T follicular helper cell (primary cell): ENCODE results near the gene PEX16.

ENCODE experiments used
- DNase-seq: peaks from one replicate; pipeline ENCODE4 v3.0.0-alpha.2; 2020; ENCODE audit warnings: low read depth

PEX16 gene

DNA sequence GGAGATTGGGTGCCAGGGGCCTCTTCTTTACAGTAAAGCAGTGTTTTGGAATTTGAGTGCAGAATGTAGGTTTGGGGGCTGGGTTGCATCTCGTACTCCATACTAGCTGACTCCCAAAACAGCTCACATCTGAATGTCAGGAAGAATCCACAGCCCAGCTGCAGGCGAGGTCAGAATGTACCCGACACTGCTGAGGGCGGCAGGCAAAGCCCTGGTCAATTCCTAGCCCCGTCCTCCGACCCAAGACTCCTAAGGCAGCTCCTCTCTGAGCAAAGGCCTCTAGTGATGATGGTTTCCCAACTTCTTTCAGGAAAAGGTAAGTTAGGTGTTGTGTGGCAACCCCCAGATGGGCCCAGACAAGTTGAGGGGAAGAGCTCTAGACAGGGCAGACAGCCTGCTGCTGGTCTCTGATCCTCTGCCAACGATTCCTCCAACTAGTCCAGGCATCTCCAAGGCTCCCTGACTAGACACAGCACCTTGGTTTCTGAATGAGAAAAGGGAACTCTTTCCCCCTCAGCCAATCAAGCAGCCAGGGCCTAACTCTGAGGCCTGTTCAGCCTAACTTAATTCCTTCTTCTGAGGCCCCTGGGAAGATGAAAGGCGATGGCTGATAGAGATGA is 13.4 kb upstream of the PEX16 start:
- DNase-seq = no peak

DNA sequence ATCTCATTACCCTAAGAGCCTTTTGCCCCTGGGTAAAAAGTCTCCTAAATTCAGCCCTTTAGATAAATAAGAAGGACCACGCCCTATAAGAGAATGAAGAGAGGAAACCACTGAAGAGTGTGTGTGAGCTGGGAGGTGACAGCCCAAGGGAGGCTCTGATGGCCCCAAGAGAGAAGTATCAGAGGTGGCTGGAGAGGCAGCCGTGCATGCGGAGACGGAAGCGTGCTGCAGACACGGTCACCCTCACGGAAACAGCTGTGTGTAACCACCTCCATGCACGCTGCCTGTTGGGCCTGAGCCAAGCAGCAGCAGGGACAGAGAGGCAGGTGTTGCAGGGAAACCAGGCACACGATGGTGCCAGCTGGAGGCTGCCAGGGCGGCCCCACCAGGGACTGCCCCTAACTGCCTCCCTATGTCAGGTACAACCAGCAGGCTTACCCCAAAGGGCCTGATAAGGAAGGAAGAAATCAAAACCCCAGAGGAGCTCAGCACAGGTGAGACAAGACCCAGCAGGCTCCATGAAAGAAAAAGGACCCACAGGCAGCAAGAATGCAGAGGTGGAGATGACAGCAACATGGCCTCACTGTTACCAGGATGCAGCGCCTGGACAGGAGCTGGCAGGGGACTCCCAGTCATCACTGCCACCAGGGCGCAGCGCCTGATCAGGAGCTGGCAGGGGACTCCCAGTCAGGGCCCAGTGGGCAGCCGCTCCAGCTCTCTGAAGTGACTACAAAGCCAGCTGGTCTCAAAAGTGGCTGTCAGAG is 12.5 kb upstream of the PEX16 start:
- DNase-seq = no peak

DNA sequence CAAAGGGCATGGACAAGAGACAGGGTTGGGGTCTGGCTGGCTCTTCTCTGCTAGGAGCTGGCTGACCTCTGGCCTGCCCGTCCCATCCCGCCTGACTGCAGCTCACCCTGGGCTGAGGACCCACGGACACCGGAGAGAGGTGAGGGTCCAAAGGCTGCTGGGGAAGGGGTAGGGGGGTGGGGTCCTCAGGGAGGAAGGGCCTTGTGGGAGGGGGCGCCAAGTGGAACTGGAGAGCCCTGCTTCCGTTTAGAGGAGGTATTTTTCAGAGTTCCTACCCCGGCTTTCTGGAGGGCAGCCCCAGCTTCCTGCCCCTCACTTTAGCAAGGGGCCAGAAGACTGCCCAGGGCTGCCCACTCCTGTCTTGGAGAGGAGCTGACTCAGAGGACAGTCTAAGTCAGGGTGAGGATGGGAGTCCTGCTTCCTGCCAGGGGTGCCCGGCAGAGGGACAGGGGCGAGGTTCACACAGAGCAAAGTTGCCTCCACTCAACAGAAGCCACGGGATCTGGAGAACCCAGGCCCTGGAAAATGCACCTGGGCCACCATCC is 11.9 kb upstream of the PEX16 start:
- no peak for DNase-seq

DNA sequence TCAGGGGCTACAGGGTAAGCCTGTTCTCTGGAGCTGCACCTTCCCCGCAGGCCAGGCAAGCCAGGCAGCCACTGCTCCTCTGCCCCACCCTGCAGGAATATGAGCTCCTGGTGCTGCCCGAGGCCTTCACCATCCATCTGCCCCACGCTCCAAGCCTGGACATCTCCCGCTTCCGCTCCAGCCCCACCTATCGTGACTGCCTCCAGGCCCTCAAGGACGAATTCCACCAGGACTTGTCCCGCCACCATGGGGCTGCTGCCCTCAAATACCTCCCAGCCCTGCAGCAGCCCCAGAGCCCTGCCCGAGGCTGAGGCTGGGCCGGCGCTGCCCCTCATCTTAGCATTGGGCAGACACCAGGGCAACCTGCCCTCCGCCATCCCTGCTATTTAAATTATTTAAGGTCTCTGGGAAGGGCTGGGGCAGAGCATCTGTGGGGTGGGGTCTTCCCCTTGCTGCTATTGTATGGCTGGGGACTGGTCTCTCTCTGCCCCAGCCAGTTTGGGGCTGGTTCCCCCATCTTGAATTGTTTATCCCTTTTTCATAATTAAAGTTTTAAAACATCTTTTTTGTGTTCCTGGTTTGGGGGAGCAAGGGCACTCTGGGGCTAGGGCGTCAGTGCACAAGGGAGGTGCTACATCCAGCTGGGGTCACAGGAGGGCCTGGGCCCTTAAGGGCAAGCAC is 11.0 kb upstream of the PEX16 start:
- no peak for DNase-seq

DNA sequence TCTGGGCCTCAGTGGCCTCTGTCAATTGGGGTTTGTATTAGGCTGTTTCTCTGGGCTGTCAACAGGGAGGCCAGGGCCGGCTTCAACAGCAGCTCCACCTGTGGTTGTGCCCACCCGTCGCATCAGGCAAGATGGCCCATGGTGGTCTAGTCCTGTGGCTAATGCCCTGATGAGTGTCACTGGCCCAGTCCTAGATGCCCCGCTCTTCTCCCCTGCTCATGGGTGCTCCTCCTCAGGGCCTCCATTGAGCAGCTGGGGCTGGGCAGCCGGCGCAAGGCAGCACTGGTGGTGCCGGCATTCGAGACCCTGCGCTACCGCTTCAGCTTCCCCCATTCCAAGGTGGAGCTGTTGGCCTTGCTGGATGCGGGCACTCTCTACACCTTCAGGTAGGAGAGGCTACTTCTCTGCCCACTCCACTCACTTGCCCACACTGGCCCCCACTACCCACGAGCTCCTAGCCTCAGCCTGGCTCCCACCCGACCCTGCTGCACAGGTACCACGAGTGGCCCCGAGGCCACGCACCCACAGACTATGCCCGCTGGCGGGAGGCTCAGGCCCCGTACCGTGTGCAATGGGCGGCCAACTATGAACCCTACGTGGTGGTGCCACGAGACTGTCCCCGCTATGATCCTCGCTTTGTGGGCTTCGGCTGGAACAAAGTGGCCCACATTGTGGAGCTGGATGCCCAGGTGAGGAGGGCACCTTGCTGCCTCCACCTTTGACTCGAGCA is 10.2 kb upstream of the PEX16 start:
- no peak for DNase-seq

DNA sequence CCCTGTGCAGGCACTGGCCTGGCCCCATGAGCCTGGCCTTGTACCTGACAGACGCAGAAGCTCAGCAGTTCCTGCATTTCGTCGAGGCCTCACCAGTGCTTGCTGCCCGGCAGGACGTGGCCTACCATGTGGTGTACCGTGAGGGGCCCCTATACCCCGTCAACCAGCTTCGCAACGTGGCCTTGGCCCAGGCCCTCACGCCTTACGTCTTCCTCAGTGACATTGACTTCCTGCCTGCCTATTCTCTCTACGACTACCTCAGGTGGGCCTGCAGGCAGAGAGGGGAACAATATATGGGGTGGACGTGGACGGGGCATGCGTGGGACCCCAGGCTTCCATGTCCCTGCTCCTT is 9.6 kb upstream of the PEX16 start:
- no peak for DNase-seq

DNA sequence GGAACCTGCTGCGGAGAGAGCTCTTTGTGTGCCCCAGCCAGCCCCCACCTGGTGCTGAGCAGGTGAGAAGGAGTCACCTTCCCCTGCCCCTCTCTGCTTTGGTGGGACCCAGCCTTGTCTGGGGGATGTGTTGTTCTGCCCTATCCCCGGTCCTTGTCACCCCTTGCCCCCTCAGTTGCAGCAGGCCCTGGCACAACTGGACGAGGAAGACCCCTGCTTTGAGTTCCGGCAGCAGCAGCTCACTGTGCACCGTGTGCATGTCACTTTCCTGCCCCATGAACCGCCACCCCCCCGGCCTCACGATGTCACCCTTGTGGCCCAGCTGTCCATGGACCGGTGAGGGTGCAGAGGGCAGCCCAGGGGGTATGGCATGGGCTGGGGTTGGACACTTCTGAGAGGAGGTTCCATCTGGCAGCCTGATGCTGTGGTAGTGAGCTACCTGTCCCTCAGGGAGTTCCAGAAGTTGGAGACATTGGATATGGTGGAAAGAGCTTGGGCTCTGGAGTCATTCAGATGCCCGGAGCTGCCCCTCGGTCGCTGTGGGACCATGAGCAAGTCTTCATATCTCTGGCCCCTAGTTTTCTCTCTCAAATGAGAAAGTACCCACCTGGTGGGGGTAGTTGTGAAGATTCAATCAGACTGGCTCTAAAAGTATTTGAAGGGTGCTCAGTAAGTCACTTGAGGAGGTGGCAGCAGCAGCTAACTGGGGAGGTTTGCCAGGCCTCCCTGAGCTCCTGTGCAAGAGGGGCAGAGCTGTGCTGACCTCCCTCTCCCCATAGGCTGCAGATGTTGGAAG is 9.1 kb upstream of the PEX16 start:
- no peak for DNase-seq

DNA sequence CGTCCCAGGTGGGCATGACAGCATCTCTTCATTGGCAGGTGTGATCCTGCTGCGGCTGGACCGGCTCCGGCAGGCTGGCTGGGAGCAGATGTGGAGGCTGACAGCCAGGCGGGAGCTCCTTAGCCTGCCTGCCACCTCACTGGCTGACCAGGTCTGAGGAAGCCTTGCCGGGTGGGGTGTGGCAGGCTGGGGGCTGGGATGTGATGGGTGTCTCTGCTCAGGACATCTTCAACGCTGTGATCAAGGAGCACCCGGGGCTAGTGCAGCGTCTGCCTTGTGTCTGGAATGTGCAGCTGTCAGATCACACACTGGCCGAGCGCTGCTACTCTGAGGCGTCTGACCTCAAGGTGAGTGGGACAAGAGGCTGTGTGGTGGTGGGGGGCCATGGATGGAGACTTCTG is 8.3 kb upstream of the PEX16 start:
- no peak for DNase-seq

DNA sequence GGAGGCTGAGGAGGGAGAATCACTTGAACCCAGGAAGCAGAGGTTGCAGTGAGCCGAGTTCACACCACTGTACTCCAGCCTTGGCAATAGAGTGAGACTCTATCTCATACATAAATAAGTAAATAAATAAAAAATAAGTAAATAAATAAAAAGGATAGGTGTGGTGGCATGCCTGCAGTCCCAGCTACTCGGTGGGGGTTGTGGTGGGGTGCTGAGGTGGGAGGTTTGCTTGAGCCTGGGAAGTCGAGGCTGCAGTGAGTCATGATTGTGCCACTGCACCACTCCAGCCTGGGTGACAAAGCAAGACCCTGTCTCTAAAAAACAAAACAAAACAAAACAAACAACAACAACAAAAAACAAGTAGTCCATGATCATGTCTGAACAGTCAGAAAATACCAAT is 7.9 kb upstream of the PEX16 start:
- no peak for DNase-seq

DNA sequence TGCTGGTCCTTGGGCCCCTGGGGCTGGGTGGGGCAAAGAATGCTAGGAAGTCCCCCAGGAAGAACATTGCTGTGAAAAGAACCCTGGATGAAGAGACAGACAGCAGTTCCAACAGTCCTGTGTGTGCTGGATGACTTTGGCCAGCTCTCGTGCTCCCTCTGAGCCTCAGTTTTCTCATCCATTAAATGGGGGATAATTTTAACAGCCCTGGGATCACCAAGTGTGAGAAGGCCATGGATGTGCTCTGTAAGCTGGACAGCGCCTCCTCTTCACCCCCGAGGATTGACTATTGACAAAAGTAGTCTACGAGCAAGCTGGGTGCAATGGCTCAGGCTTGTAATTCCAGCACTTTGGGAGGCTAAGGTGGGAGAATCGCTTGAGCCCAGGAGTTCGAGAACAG is 7.2 kb upstream of the PEX16 start:
- no peak for DNase-seq

DNA sequence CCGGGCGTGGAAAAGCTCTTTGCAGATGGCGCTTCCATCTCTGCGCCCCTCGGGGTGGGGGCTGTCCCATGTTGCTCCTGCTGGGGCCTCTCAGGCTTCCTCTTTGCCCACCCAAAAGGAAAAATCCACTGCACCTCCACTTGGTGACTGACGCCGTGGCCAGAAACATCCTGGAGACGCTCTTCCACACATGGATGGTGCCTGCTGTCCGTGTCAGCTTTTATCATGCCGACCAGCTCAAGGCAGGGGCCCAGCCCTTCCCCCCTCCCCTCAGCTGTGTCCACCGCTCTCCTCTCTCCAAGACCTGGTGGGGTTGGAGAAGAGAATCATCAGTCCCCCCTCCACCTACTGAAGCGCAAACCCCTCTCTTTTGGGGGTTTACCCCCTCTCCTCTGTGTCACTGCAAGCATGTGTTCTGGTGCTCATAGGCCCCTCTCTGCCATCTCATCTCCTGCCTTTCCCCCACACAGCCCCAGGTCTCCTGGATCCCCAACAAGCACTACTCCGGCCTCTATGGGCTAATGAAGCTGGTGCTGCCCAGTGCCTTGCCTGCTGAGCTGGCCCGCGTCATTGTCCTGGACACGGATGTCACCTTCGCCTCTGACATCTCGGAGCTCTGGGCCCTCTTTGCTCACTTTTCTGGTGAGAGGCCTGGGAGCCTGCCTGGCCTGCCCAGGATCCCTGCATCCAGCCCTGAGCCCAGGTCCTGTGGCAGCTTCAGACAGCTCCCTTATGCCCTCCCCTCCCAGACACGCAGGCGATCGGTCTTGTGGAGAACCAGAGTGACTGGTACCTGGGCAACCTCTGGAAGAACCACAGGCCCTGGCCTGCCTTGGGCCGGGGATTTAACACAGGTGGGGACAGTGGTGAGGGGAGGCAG is 6.6 kb upstream of the PEX16 start:
- no peak for DNase-seq

DNA sequence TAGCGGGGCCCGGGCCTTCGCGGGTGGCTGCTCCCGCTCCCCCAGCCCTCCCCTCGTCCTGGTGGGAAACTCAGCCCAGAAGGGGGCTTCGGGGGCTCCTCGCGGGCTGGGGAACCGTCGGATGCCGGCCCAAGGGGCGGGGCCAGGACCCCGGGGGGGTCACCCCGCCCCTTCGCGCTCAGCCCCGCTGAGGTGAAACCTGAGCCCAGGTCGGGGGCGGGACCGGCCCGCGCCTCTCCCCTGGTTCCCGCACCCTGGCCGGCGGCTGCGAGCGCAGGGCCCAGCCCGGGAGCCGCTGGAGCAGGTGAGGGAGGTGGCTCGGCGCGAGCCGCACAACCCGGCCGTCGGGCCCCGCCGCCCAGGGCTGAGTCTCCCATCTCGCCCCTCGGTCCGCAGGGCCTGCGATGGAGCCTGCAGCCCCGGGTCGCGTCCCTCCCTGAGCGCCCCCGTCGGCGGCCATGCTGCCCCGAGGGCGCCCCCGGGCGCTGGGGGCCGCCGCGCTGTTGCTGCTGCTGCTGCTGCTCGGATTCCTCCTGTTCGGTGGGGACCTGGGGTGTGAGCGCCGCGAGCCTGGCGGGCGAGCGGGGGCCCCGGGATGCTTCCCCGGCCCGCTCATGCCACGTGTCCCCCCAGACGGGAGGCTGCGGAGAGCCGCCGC is 4.9 kb upstream of the PEX16 start, which contains the start of gene LARGE2:
TSS of gene LARGE2 (plus strand) at position 232 of the 658 bp plus-strand sequence. CDS start at position 459, 227 bp downstream.
- DNase-seq = no peak

DNA sequence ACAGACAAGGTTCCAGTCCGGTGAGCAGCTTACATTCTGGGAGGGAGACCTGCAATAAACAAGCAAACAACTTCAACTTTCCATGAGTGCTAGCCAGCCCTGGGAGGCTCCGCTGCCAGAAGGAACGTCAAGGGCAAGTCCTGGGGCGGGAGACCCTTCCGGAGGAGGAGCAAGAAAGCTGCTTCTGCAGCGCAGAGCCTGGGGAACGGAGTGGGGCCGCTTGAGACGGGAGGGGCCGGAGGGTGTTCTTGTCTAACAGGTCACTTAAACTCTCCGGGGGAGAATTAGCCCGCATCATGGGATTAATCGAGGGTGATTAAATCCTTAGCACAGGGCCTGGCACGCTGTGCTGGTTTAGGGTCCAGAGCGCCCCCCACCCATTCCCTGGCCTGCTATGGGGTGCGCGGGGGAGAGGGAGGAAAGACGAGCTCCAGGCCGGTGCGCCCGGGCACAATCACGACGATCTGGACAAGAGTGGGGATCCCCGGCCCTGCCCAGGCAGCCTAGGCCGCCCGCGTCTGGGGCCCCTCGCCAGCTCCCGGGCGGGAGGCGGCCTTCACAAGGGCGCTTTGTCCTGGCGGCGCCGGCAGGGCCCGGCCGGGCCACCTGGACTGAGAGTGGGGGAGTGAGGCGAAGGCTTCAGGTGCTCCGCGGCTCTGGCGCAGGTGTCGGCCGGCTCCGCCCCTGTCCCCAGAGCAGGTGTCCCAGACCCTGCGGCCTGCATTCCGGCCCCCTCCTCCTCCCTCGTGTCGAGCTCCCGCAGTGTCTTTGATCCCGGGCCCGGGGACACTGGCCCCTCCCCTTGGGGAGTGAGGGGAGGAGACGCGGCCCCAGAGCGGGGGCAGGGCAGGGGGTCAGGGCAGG is 4.1 kb upstream of the PEX16 start:
- no peak for DNase-seq

DNA sequence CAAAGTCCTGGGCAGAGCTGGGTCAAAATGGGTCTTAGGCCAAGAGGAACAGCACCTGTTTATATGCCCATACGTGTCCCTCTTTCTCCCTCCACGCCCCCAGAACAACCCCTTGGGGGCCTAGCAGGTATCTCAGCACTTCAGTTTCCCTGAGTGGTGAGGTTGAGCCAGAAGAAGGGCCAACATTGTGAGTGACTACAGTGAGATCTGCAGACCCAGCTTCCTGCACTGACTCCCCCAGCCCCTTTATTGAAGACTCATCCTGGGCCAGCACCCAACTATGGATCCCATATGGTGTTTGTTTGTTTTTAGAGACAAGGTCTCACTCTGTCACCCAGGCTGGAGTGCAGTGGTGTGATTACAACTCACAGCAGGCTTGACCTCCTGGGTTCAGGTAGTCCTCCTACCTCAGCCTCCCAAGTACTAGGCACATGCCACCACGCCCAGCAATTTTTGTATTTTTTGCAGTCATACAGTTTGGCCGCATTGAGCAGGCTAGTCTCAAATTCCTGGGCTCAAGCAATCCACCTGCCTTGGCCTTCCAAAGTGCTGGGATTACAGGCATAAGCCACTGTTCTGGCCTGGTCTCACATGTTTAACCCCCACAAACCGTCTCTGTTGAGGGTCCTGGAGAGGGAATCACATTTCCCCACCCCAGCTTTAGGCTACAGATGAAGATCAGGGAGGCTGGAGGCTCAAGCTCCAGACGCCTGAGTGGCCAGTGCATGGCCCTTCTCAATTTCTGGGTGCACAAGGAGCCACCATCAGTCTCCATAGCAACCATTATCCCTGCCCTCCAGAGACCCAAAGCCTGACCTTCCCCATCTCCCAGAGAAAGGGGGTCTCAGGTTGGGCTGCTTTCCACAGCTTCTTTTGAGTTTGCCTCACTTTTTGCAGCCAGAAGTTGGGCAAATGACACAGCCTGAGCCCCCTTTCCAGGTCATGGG is 3.1 kb upstream of the PEX16 start:
- no peak for DNase-seq

DNA sequence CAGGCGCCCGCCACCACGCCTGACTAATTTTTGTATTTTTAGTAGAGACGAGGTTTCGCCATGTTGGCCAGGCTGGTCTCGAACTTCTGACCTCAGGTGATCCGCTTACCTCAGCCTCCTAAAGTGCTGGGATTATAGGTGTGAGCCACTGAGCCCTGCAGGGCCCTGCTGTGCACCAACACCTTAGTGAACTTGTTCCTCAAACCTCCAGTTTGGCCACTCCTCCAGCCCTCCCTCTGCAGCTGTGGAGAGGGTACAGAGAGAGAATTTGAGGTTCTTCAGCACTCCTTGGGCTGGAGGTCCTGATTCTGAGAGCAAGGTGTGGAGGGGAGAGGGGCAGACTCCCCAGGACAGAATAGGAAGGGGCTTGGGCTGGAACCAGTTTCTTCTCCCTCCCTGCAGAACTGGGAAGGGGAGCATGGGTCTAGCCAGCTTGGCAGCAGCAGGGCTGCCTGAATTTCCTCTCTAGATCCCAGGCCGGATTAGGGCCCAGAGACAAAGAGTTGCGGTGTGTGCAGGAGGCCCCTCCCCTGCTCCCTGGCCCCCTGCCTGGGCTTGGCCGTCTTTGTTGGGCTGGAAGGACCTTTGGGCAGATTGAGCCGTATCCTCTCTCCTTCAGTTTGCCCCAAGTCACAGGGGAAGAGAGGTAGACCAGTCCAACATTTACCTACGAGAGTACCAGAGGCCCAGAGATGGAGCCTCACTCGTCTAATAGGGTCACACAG is 2.3 kb upstream of the PEX16 start:
- no peak for DNase-seq

DNA sequence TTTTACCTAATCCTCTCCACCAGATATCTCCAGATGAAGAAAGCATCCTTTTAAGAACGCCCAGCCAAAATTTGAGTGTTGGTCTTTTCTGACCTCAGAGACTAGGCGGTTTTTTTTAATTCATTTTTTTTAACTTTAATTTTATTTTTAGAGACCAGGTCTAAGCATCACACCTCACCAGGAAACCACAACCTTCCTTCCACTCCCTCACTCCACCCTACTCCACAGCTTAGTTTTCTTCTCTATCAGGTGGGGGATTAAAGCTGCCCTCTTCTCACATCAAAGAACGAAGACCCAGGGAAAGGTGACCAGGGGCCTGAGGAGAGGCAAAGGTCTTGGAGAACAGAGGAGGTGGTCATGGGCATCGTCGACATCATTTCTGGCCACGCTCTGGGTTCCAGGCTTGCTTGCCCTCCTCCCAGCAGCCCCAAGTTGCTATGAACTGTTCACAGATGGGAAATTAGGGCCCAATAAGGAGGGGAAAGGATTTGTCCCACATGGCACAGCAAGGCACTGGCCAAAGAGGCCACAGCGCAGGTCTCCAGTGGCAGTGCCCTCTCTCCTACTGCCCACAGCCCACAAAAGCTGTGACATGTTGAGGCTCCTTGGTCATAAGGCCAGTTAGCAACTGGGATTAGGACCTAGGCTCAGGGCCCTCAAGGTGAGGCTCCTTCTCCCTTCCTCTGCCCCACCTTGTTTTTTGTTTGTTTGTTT is 1.4 kb upstream of the PEX16 start:
- DNase-seq = no peak
